K562 (cell line): Measurements from ENCODE around the gene CD82.

Source experiments
- ARID1B ChIP-seq: fragments of 450-650 bp; IDR thresholded peaks from 2 replicates; pipeline ENCODE4 v1.6.1; 2016; ENCODE audit warnings: antibody characterized with exemption, mild to moderate bottlenecking, inconsistent platforms
- CTCF ChIP-seq, 3 experiments: IDR thresholded peaks in 2 of 3; conservative IDR thresholded peaks in 1 of 3; 2 replicates each; pipeline ENCODE4 v1.5.1; 2011 to 2012; ENCODE audit warnings: low read length in 3 of 3, mild to moderate bottlenecking in 3 of 3, control low read depth in 2 of 3, improper control_type of control experiment in 1 of 3, inconsistent platforms in 1 of 3, low read depth in 1 of 3, mixed read lengths in 1 of 3, moderate library complexity in 1 of 3; ENCODE audit not compliant: insufficient read depth in 2 of 3
- GTF3C2 ChIP-seq: IDR thresholded peaks from 3 replicates; pipeline ENCODE4 v1.6.1; 2011; ENCODE audit warnings: borderline replicate concordance, mild to moderate bottlenecking, moderate library complexity; ENCODE audit not compliant: insufficient read length; ENCODE audit errors: extremely low read depth
- NONO ChIP-seq, 2 experiments: fragments of 200-400 bp in 1 of 2; fragments of 450-650 bp in 1 of 2; formaldehyde crosslinking in 1 of 2; IDR thresholded peaks; 2 replicates each; pipeline ENCODE4 v1.6.1; 2017; ENCODE audit warnings: low read depth in 2 of 2, mild to moderate bottlenecking in 2 of 2, moderate library complexity in 2 of 2, low read length in 1 of 2
- NR3C1 ChIP-seq: sonication (generic); formaldehyde crosslinking; IDR thresholded peaks from 2 replicates; pipeline ENCODE4 v1.8.1; 2022; ENCODE audit warnings: missing genetic modification reagents
- POLR2AphosphoS5 ChIP-seq: IDR thresholded peaks from 2 replicates; pipeline ENCODE4 v1.6.1; 2011; ENCODE audit warnings: mild to moderate bottlenecking, low read depth, low read length, moderate library complexity; ENCODE audit not compliant: control insufficient read depth, insufficient read depth
- RB1 ChIP-seq: fragments of 450-650 bp; IDR thresholded peaks from 2 replicates; pipeline ENCODE4 v1.6.1; 2017; ENCODE audit warnings: low read depth, mild to moderate bottlenecking
- SRF ChIP-seq, 2 experiments: fragments of 250-450, 450-650 bp in 1 of 2; sonication (Bioruptor Pico) in 1 of 2; sonication (generic) in 1 of 2; formaldehyde crosslinking; IDR thresholded peaks; 2 replicates each; pipeline versions ENCODE4 v1.5.0 to v1.5.1; 2020 to 2022; ENCODE audit warnings: mild to moderate bottlenecking in 1 of 2, missing genetic modification reagents in 1 of 2
- TARDBP ChIP-seq: fragments of 450-650 bp; IDR thresholded peaks from 2 replicates; pipeline ENCODE4 v1.6.1; 2016
- ZFP1 ChIP-seq: fragments of 450-650 bp; formaldehyde crosslinking; IDR thresholded peaks from 2 replicates; pipeline ENCODE4 v1.4.0; 2020; ENCODE audit warnings: mild to moderate bottlenecking, mixed read lengths
- ZFP30 ChIP-seq: fragments of 250-450 bp; sonication (Bioruptor Pico); IDR thresholded peaks from 2 replicates; pipeline ENCODE4 v1.8.0; 2022; ENCODE audit warnings: moderate library complexity, mild to moderate bottlenecking, inconsistent platforms, borderline replicate concordance
- ZNF140 ChIP-seq: fragments of 250-450 bp; sonication (Bioruptor Pico); IDR thresholded peaks from 2 replicates; pipeline ENCODE4 v1.8.0; 2021; ENCODE audit warnings: moderate library complexity, mild to moderate bottlenecking, inconsistent platforms
- ZNF449 ChIP-seq: fragments of 250-450 bp; sonication (Bioruptor Pico); IDR thresholded peaks from 2 replicates; pipeline ENCODE4 v1.8.0; 2022; ENCODE audit warnings: moderate library complexity, mild to moderate bottlenecking, inconsistent platforms

- TF ChIP-seq ZNF140 (CRISPR knock-in tag) = no peak
- no peak for TF ChIP-seq GTF3C2
- no peak for TF ChIP-seq ARID1B
- no peak for TF ChIP-seq NONO (IDR thresholded peaks at IDR 0.05; ENCODE audit: low read depth in 2 of 2, low read length in 1 of 2)
- no peak for TF ChIP-seq POLR2AphosphoS5
- TF ChIP-seq RB1 = no peak
- no peak for TF ChIP-seq CTCF (IDR thresholded peaks at IDR 0.05 in 2 of 3, conservative IDR thresholded peaks at IDR 0.05 in 1 of 3; ENCODE audit: insufficient read depth in 2 of 3, low read depth in 1 of 3, low read length in 3 of 3)
- no peak for TF ChIP-seq ZNF449
- no peak for TF ChIP-seq ZFP1 (CRISPR knock-in tag)
- TF ChIP-seq SRF (CRISPR knock-in tag; IDR thresholded peaks at IDR 0.05) = no peak
- no peak for TF ChIP-seq TARDBP
- TF ChIP-seq ZFP30 = no peak
- TF ChIP-seq NR3C1 (CRISPR knock-in tag) = no peak
Observed at GRCh38 chr11:44571871-44572270, 6.4 kb downstream of the CD82 start.
